ENCODE data around the gene GOSR1.

DNA sequence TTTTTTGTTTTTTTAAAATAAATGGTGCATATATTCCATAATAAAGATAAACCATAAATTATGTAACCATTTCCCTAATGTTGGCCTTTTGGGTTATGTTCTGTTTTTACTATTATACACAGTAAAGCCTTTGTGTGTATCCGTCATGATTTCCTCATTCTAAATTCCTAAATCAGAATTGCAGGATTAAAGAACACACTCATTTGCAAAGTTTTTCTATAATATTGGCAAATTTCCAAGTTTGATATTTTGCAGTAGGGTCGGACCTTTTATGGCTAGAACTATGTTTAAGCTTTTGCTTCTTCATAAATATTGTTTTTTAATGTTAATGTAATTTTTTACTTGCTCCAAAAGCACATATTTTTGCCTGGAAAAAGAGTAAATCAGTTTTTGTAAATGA, 16.6 kb downstream of the GOSR1 start:
- TF ChIP-seq EZH2 (optimal IDR thresholded peaks at IDR 0.05; ENCODE audit: low read depth, low read length): no peak
- TF ChIP-seq, protein P1, sequence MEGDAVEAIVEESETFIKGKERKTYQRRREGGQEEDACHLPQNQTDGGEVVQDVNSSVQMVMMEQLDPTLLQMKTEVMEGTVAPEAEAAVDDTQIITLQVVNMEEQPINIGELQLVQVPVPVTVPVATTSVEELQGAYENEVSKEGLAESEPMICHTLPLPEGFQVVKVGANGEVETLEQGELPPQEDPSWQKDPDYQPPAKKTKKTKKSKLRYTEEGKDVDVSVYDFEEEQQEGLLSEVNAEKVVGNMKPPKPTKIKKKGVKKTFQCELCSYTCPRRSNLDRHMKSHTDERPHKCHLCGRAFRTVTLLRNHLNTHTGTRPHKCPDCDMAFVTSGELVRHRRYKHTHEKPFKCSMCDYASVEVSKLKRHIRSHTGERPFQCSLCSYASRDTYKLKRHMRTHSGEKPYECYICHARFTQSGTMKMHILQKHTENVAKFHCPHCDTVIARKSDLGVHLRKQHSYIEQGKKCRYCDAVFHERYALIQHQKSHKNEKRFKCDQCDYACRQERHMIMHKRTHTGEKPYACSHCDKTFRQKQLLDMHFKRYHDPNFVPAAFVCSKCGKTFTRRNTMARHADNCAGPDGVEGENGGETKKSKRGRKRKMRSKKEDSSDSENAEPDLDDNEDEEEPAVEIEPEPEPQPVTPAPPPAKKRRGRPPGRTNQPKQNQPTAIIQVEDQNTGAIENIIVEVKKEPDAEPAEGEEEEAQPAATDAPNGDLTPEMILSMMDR (IDR thresholded peaks at IDR 0.05; ENCODE audit: low read length): no peak
- TF ChIP-seq EZH2phosphoT487 (IDR thresholded peaks at IDR 0.05; ENCODE audit: low read length): no peak
